GM19099 (cell line): ENCODE results near the gene ITSN1.

Experiments
- POLR2A ChIP-seq: IDR thresholded peaks from 3 replicates; pipeline ENCODE4 v1.6.1; 2011; ENCODE audit warnings: low read depth; ENCODE audit not compliant: insufficient read length; ENCODE audit errors: extremely low read depth

The ITSN1 gene

DNA sequence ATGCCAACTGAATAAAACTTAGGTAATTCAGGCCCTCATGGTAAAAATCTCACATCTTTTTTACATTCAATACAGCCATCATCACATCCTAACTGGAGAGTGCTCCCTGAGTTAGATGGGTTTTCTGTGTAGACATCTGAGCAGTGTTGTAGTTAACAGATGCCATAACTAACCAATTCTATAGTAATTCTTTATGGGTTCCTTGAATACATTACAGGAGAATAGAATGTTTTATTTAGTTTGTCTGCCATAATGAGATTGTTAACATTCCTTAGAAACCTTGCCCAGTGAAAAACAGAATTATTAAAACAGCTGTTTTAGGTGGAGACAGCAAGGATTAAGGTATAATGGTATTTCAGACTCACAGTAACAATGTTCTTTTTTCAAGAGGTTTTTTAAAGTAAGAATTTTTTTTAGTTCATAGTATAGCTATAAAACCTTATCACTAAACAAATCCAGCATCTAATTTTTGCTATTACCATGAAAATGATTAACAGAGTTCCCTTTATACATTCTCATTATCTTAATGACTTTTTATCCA lies 178.0 kb downstream of the ITSN1 start:
- no peak for TF ChIP-seq POLR2A

DNA sequence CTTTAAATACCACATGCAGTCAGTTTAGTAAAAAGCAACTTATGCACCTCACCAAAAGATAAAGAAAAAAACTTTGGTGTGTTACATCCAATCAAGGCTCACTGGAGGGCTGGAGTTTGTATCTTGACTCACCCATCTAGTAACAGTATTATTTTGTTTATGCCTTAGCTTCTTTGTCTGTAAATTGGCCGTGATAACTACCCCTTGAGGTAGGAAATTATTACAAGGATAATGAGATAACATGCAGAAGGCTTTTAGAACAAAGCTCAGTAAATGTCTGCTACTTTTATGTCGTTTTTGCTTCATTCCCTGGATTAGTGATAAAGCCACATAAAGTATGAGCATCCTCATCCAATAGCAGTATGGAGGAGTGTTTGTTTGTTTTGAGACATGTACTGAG lies 178.5 kb downstream of the ITSN1 start:
- TF ChIP-seq POLR2A = no peak

DNA sequence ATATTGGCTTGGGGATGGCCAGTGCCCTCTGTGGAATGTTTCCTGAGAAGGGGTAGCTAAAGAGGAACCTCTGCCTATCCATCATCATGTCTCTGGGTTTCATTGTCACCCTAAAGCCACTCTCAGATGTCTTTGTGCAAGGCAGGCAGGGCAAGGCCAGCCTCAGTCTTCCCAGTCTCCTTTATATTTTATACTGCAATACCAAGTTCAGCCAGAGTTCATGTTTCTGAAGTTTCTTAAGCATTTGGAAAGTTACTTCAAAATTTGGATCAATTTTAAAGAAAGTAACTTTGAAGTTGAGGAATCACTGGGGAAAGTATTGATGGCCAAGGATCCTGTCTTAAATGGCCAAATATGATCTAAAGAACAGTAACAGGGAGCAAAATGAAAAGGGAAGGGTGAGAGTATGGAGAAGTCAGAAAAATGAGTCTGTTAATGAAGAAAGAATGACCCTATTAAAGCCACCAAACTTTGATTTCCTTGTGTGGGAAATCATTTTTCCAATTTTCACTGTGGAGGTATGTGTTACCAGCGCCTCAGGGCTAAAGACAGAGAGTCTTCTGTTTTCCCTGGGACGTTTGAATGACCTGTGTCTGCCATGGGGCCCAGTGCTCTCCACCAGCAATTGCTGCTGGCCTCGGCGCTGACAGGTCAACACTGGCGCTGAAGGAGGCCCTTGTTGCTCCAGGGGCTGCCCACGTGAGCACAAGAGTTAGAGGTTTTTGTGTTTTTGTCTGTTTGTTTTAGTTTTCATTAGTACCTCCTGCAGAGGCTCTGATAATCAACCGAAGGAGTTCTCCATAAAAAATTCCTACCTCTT lies 179.4 kb downstream of the ITSN1 start:
- TF ChIP-seq POLR2A = no peak

DNA sequence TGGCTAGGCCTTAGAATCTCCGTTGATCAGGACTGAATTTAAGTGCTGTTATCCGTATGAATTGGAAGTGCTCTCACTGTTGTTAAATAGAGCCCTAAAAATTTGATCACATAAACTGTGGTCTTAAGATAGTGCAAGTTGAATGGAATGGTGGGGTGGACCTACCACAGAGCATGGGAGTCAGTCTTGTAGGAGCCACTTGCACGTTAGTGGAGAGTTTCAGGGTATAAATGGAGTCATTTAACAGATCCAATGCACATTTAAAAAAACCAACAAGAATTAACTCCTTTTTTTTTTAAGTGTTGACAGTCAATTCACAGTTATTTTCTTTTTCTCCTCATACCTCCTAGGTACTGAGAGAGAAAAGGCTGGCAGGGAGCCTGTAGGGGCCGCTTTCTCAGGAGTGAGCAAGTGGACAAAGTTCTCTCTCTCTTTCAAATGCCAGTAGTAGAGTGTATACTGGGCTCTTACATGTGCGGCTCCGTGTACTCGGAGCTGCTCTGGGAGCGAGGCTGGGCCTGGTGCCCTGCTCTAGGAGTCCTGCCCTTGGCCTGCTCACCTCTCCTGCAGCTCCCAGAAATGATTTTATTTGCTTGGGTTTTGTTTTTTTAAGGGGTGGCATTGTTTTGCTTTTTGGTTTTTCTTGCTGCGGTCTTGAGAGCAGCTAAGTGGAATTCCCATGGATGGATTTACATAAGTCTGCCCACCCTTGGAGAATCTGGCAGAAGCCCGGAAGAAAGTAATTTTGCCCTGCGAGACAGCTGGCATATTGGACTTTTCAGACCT lies 182.0 kb downstream of the ITSN1 start:
- TF ChIP-seq POLR2A = no peak

DNA sequence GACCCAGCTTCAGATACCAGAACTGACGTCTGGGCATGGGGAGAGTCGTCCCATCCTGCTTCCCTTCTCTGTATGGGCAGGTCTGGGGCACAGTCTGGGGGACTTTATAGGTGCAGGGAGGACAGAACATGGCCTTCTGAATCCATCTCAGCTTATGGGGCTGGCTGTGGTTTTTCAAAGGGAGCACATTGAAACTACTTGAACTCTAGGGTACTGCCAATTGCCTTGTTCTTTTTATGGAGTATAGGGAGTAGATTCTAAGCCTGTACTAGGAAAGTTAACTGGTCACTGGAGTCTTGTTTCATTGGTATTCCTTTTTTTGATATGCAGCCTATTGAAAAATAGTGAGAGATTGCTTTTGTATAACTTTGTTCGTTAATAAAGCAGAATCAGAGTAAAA lies 183.1 kb downstream of the ITSN1 start:
- TF ChIP-seq POLR2A = no peak

DNA sequence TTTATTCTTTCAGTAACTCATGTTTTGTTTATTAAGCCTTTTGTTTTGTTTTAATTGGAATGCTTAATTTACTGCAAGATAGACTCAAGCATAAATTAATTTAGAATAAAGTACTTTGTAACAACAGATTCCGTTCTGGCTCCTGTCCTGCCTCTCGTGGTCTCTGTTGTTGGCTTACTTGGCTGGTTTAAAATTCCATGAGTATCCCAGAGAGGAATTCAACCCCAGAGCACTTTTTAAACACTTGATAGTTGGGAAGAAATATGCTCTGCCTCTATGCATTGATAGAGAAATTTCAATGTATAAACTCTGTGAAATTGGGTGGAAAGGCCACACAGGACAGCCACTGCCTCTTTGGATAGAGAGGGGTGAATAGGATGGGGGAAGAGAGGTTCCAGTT lies 183.6 kb downstream of the ITSN1 start:
- TF ChIP-seq POLR2A = no peak

DNA sequence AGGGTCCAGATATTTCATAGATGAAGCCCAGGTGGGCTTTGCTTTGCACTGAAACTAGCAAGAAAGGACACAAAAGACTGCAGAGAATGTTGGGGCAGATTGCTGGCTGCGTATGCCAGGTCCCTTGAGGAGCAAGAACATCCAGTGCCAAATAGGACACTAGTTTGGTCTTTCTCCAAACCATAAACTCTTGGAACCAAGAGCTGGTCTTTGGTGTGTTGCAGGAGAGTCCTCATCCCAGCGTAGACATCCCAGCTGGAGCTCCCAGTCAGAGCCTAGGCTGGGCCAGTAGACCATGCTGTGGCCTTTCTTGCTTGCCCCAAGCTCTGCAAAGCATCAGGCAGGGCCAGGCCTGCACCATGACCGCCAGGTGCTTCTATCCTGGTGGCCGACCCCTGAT lies 185.8 kb downstream of the ITSN1 start:
- no peak for TF ChIP-seq POLR2A

DNA sequence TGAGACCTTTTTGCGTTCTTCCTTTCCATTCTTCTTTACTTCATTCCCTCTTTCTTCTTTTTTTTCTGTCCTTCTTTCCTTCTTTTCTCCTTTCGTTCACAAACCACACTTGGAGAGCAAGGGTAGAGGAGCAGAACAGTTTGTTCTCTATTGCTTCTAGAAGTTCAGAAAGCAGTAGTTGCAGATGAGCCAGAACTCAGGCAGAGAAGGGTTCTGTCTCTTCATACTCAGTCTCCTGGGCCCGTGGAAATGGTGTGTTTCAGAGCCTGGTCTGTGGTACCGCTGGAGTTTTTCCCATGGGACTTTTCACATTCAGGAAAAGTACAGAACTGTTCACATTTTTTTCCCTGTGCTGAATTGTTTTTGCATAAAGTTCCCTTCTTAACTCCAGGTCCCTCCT lies 186.3 kb downstream of the ITSN1 start:
- no peak for TF ChIP-seq POLR2A

DNA sequence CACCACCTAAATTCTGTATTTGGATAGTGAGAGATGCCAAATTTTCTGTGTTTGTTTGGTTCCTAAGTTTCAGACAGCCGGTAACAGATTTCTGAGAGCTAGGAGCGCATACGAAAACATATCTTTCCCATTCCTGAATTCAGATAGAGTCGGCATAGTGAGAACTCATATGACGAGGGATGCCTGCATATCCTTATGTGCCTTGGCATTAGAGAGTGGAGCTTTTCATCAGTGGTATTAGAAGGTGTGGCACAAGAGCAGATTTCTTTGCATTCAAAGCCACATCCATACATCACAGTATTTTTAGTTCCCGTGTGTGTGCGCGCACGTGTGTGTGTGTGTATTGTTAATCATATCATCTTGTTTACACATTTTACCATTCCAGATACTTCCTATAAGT lies 187.5 kb downstream of the ITSN1 start:
- TF ChIP-seq POLR2A = no peak

DNA sequence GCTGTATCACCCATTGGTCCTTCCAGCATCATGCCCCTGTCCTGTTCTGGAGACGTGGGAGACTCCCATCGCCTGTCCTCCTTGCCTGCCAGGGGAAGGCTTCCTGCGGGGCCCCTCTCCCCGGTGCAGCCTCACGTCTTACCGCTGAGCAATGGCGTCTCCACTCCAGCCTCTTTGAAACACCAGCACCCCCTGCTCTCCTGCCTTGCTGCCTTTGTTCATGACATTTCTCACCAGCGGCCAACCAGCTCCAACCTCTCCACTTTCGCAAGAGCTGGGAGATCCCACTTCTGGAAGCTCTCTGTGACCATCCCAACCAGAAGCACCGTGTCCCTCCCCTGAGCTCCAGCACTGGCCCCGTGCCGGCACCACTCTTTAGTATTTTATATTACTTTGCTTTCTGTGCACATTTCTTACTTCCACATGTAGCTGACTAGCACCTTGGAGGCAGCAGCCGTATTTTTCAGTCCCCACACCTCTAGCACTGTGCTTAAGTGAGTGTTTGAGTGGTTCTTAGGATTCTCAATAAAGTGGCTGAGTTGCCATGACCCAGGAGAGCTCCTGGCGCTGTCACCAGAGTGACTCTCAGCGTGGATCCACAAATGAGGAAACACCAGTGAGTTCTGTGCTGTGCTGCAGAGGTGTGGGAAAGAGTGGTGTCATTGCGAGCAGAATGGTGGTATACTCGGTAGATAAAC lies 189.8 kb downstream of the ITSN1 start:
- no peak for TF ChIP-seq POLR2A

DNA sequence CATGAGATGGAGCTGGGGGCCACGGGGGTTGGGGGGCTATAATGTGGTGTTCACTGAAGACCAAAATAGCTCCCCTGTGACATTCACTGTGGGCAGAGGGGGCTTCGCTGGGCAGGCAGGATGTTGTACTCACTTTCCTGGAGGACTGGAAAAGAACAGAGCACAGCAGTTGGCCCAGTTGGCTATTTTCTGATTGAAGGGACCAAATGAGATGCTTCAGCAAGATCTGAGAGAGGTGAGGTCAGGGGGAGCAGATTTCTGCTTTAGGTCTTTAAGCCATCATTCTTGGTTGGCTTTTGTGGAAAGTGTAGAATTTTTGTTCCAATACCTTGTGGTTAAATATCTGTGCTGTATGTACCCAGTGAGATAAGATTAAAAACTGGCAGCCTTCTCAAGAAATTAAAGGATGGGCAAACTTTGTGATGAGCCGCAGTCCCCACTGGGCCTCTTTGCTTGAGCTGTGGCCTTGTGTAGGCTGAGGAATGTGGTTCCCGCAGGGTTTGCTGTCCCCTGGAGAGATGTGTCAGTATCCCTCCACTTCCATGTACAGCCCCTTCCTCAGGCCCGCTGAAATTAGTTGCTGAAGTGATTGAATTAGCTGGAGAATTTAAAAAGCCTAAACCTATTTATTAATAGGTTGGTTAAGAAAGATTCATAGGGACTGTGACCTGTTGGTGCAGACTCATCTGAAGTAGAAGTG lies 192.7 kb downstream of the ITSN1 start:
- TF ChIP-seq POLR2A = no peak

DNA sequence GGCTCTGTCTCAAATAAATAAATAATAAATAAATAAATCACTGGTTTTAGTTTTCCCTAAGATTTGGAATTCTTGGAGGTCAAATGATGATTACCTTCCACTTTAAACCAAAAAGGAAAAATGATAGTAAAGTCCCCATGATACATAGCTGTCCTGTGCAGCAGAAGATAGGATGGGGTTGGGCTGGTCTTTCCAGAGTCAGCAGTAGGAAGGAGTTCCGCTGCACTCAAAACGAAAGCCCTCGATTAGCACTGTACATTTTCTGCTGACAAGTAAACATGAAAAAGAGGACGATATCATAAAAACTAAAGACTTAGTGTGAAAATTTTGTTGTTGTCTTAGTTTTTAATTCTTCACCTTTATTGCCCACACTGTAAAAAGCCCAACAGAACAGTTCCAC lies 193.6 kb downstream of the ITSN1 start:
- TF ChIP-seq POLR2A = no peak

DNA sequence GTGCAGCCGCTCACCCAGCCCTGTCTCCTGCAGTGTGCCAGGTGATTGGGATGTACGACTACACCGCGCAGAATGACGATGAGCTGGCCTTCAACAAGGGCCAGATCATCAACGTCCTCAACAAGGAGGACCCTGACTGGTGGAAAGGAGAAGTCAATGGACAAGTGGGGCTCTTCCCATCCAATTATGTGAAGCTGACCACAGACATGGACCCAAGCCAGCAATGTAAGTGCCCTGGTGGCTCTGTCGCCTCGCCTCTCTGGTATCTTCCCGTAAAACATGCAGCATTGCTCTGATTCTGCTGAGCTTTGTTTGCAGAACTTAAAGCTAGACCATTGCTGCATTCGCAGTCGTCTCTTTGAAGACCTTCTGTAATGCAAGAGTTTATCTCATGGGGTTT lies 194.1 kb downstream of the ITSN1 start:
- no peak for TF ChIP-seq POLR2A

DNA sequence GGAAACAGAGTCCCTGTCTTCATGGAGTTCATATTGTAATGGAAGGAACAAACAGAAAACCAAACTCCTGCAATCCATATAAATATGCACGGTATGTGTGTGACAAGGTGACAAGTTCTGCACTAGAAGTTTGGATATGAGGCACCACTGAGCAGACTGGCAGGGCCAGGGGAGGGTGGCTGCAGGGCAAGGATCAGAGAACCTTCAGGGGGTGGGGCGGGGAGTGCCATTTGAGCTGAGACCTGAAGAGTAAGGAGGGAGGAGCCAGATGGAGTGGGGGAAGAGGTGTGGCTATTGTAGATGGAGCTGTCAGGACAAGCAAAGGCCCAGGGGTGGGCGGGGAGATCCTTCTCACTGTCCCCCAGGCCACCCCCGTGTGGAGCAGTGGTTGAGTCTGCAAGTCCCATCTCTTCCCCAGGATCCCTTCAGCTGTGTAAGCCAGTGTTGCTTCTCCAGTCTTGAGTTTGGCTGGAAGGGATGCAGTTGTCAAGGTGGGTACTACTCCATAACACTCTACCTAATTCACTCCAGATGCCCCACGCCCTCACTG lies 196.9 kb downstream of the ITSN1 start:
- TF ChIP-seq POLR2A = no peak
